Measurements from ENCODE around the gene R3HDM4. TPM values are rescaled to one million over a fixed set of nuclear protein-coding genes. Genes with fewer than 3 reads are reported as not detected.

R3HDM4 gene
- total RNA-seq, 1 experiment from 2014 or later: 55.8 TPM

DNA sequence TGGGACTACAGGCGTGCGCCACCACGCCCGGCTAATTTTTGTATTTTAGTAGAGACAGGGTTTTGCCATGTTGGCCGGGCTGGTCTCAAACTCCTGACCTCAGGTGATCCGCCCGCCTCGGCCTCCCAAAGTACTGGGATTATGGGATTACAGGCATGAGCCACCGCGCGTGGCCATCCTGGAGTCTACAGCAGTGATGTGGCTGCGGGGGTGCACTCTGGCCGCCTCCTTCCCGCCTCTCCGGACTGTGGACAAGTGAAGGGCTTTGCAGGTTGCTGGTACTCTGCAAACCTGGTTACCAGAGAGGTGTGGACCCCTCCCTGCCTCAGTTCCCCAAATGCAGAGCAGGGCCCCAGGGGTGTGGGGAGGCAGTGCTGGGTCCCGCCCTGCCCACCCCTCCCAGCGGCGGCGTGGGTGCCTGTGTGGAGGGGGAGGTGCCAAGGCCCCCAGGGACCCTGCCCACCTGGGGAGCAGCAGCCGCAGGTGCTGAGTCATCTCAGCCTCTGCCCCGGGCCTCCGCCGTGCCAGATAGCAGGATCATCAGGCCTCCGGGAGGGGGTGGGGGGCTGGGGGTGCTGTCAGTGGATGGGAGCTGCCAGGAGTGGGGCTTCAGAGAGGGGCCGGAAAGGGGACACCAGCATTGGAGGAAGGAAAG, 36.0 kb upstream of the R3HDM4 start:
- DNase-seq: no peak
- intact Hi-C loops (cut with micrococcal nuclease; ENCODE audit: unreplicated experiment): no loop called here
- Histone ChIP-seq H2AFZ (no peak overlapping the region), H3K9me2 (ENCODE audit: insufficient read depth) (no peaks in the 10 kb centered on the region), H3F3A (ENCODE audit: insufficient read depth, low read depth) (peaks cover 13% of the 10 kb centered on the region; the same call in 1 of the 2 replicates), H3K4me3 (no peak overlapping the region), H3K9me3 (ENCODE audit: insufficient read depth, low read depth) (no peaks in the 10 kb centered on the region), H3K27me3 (ENCODE audit: insufficient read depth, low read depth) (no peaks in the 10 kb centered on the region), H3K4me1 (replicated peaks; ENCODE audit: insufficient read depth) (peaks cover 28% of the 10 kb centered on the region), H3K36me3 (ENCODE audit: low read depth) (no peaks in the 10 kb centered on the region), H4K20me1 (ENCODE audit: insufficient read depth) (peaks cover 8% of the 10 kb centered on the region), H3K27ac (no peak overlapping the region), H3K4me2 (no peak overlapping the region), H3K79me2 (ENCODE audit: low read depth) (no peaks in the 10 kb centered on the region)
- ChIA-PET POLR2A (ENCODE audit: unreplicated experiment) (no interaction called here), CTCF (no interaction called here)
- TF ChIP-seq, protein P1, sequence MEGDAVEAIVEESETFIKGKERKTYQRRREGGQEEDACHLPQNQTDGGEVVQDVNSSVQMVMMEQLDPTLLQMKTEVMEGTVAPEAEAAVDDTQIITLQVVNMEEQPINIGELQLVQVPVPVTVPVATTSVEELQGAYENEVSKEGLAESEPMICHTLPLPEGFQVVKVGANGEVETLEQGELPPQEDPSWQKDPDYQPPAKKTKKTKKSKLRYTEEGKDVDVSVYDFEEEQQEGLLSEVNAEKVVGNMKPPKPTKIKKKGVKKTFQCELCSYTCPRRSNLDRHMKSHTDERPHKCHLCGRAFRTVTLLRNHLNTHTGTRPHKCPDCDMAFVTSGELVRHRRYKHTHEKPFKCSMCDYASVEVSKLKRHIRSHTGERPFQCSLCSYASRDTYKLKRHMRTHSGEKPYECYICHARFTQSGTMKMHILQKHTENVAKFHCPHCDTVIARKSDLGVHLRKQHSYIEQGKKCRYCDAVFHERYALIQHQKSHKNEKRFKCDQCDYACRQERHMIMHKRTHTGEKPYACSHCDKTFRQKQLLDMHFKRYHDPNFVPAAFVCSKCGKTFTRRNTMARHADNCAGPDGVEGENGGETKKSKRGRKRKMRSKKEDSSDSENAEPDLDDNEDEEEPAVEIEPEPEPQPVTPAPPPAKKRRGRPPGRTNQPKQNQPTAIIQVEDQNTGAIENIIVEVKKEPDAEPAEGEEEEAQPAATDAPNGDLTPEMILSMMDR (conservative IDR thresholded peaks at IDR 0.05): no peak
- no peak for TF ChIP-seq EZH2 (IDR thresholded peaks at IDR 0.05; ENCODE audit: low read depth)
- BruUV-seq (replicated peaks): no TSS peak

DNA sequence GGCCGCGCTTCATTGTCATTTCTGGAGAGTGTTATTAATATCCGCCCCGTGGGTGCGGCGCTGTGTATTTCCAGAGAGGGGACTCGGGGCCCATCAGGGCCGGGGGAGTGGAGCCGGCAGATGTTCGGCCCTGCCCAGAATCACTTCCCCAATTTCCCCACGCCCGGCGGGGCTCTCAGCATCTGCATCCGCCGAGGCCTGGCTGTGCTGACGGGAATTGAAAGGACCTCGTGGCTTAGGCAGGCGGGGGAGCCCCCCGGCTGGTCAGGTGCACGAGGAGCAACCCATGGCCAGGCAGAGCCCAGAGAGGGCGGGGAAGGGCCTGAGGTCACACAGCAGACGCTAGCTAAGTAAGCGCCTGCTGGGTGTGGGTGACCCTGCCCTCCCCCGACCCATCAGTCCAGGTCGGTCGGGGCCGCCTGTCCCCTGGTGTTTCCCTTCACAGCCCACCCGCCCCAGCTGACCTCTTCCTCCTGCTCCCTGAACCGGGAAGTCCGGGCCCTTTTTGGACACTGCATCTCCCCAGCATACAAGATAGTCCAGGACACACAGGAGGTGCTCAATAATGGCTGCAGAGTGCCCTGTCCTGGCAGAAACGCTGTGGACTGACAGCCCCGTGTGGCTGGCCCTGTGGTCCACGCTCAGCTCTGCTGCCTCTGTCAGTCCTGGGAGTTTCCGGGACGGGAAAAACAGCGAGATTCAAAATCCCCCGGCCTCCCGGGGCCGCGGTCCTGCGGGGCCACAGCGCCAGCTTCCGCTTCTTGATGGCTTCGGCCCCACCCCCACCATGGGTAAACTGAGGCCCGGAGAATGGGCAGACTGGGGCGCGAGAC, 34.9 kb upstream of the R3HDM4 start:
- Histone ChIP-seq H3K9me3 (ENCODE audit: insufficient read depth, low read depth) (no peaks in the 10 kb centered on the region), H4K20me1 (ENCODE audit: insufficient read depth) (peaks cover 8% of the 10 kb centered on the region), H3K4me1 (replicated peaks; ENCODE audit: insufficient read depth) (peaks cover 18% of the 10 kb centered on the region), H3F3A (ENCODE audit: insufficient read depth, low read depth) (peaks cover 18% of the 10 kb centered on the region; the same call in 1 of the 2 replicates), H3K36me3 (ENCODE audit: low read depth) (no peaks in the 10 kb centered on the region), H3K27ac (no peak overlapping the region), H3K4me3 (no peak overlapping the region), H3K79me2 (ENCODE audit: low read depth) (no peaks in the 10 kb centered on the region), H3K27me3 (ENCODE audit: insufficient read depth, low read depth) (no peaks in the 10 kb centered on the region), H2AFZ (no peak overlapping the region), H3K9me2 (ENCODE audit: insufficient read depth) (no peaks in the 10 kb centered on the region), H3K4me2 (no peak overlapping the region)
- POLR2A ChIA-PET (ENCODE audit: unreplicated experiment): no interaction called here
- no peak for DNase-seq
- intact Hi-C loops (cut with micrococcal nuclease; ENCODE audit: unreplicated experiment): no loop called here
- no TSS peak for BruUV-seq (replicated peaks)
- TF ChIP-seq EZH2 (IDR thresholded peaks at IDR 0.05; ENCODE audit: low read depth): no peak
- TF ChIP-seq, protein P1 (conservative IDR thresholded peaks at IDR 0.05): no peak
- CTCF ChIA-PET: no interaction called here

DNA sequence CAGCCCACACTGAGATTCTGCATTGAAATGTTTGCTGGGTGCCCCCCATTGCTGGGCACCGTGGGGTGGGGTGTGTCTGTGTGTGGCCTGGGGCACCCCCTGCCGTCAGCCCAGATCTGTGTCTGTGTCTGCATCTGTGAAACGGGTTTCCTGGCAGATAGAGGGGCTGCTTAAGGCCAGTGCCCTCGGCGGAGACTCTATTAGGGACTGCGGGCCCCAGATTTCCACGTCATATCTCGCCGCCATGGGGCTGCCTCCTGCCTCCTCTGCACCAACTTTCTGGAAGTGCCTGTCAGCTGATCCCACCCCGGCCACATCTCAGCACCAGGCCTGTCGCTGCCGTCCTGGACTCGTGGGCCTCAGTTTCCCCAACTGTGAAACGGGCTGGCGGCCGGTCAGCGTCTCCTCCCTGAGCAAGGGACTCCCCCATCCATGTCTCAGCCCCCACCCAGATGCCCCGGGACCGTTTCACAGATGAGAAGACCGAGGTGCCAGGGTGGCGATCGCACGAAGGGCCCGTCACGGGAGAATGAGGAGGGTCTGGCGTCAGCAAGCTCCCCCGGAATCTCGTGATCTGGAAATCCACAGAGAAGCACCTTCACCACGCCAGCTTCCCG, 34.2 kb upstream of the R3HDM4 start:
- no peaks in the 10 kb centered on the region for H3K36me3 ChIP-seq (ENCODE audit: low read depth)
- H3K4me1 ChIP-seq (replicated peaks; ENCODE audit: insufficient read depth): peaks cover 12% of the 10 kb centered on the region
- POLR2A ChIA-PET (ENCODE audit: unreplicated experiment): no interaction called here
- BruUV-seq (replicated peaks): no TSS peak
- H4K20me1 ChIP-seq (ENCODE audit: insufficient read depth): peaks cover 13% of the 10 kb centered on the region
- CTCF ChIA-PET: no interaction called here
- H3K4me3 ChIP-seq: no peak overlapping the region
- no peaks in the 10 kb centered on the region for H3K9me2 ChIP-seq (ENCODE audit: insufficient read depth)
- DNase-seq: no peak
- no peak overlapping the region for H3K4me2 ChIP-seq
- H3K27me3 ChIP-seq (ENCODE audit: insufficient read depth, low read depth): no peaks in the 10 kb centered on the region
- no peaks in the 10 kb centered on the region for H3K9me3 ChIP-seq (ENCODE audit: insufficient read depth, low read depth)
- intact Hi-C loops (cut with micrococcal nuclease; ENCODE audit: unreplicated experiment): no loop called here
- no peak for TF ChIP-seq EZH2 (IDR thresholded peaks at IDR 0.05; ENCODE audit: low read depth)
- peaks cover 20% of the 10 kb centered on the region; the same call in 1 of the 2 replicates for H3F3A ChIP-seq (ENCODE audit: insufficient read depth, low read depth)
- H3K27ac ChIP-seq: no peak overlapping the region
- no peaks in the 10 kb centered on the region for H3K79me2 ChIP-seq (ENCODE audit: low read depth)
- no peak overlapping the region for H2AFZ ChIP-seq

Measured in PC-9 (cell line).